ENCODE measurements around the gene ZNF454.

Gene ZNF454

GRCh38 chr5:178940569-178941360, at the start of gene ZNF454:
TSS of gene ZNF454 (plus strand) at chr5:178941198. CDS start at chr5:178942792, 1,594 bp downstream.
- DNase-seq, result peak; percentile 39

DNA sequence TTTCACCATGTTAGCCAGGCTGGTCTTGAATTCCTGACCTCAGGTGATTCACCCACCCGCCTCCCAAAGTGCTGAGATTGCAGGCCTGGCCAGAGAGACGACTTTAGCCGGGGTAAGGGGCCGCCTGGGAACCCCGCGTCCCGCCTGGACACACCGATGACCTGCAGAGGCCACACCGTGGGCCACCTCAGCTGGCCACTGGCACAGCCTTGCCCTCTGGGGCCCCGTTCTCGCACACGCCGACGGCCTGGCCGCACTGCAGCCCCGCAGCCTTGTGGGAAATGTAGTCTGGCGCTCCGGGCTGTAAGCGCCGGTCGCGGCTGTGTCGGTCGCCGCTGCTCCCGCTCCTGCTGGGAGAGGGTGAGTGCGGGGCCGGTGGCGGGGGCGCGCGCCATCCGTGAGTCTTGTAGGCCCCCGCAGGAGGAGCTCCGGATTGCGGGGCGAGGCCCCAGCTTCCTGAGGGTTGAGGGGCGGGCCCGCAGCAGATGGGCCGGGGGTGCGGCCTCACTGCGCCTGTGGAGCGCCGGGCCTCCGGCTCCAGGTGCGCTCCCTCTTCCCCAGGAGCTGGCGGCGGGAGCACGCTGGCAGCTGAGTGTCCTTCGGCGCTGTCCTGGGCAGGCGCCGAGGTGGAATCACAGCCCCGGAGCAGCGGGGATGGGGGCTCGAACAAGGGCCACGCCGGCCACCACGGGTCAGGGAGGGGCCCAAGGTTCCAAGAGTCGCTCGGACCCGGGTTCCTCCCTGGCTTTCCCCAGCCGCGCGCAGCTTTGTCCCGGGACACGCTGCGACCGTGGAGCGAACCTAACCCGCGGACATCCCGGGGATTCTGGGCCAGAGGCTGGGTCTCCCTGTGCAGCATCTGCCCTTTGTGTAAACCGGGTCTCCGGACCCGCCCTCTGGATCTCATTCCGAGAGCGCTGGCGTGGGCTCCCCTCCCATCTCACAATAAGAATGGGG, 45.1 kb upstream of the ZNF454 start, which contains the start of gene ZFP2:
ZFP2 (plus strand) TSS at position 299 of the 957 bp plus-strand sequence. CDS start 35,401 bp downstream, outside the sequence.
- no peak for DNase-seq

- DNase-seq, result no peak
Observed at GRCh38 chr5:178899289-178899688, 41.7 kb upstream of the ZNF454 start.

DNA sequence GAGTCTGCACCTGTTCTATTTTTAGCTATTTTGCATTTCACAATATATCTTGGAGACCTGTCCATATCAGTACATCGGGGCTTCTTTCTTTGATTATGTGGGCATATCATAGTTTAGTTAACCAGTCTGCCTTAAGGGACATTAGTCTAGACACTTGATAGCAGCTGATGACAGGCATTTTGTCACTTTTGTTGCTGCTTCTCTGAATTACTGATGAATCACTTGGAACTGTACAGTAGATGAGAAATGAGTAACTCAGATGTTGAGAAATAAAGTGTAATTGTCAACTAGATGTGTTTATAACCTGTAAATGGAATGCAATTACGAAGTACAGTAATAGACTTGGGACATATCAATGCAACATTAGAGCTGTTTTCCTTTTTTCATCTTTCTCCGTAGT, 38.1 kb upstream of the ZNF454 start:
- DNase-seq, result no peak

GRCh38 chr5:178931846-178932760, 8.9 kb upstream of the ZNF454 start:
- no peak for DNase-seq

- no peak for DNase-seq
Observed at GRCh38 chr5:178941361-178941760, 363 bp downstream of the ZNF454 start.

DNA sequence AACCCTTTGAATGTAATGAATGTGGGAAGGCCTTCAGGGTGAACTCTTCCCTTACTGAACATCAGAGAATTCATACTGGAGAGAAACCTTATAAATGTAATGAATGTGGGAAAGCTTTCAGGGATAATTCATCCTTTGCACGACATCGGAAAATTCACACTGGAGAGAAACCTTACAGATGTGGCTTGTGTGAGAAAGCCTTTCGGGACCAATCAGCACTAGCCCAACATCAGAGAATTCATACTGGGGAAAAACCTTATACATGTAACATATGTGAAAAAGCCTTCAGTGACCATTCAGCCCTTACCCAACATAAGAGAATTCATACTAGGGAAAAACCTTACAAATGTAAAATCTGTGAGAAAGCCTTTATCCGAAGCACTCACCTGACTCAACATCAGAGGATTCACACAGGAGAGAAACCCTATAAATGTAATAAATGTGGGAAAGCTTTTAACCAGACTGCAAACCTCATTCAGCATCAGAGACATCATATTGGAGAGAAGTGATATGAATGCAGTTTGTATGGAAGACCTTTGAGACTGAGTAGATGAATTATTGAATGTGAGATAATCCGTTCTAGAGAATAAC, 24.6 kb downstream of the ZNF454 start:
- DNase-seq, result no peak

DNA sequence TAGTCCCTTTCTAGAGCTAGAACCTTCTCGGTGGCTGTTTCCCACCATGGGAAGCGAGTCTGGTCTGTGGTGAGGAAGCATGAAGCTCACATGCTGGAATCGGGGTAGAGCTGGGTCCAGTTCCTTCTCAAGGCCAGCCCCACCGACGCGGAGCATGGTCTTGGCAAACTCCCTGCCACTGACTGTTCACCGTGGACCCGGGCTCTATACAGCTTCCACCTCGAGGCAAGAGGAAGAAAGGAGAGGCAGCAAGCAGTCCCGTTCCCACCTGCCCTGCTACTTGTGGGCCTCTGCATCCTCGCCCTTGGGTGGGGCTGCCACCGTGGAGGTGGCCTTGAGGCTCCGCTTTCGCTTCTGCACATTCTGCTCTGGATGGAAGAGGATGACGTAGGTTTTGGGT, 40.4 kb downstream of the ZNF454 start:
- DNase-seq, result no peak

DNA sequence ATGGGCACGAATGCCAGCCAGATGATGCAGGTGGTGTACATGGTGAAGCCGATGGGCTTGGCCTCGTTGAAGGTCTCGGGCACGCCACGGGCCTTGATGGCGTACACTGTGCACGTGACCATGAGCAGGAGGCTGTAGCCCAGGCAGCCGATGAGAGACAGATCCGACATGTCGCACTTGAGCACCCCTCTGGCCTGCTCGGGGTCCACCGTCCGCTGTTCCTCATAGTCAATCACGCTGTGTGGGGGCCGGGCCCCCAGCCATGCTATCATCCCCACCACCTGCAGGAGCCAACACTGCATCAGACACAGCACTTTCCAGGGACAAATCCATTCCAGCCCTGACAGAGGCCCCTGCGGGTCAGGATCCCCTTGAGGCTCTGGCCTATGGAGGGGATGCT, 41.9 kb downstream of the ZNF454 start:
- DNase-seq, result no peak

GRCh38 chr5:178983728-178984127, 42.7 kb downstream of the ZNF454 start:
- DNase-seq, result no peak

- DNase-seq, result no peak
Observed at GRCh38 chr5:178984145-178985072, 43.4 kb downstream of the ZNF454 start.

- no peak for DNase-seq
Observed at GRCh38 chr5:178986326-178986960, 45.4 kb downstream of the ZNF454 start.

DNA sequence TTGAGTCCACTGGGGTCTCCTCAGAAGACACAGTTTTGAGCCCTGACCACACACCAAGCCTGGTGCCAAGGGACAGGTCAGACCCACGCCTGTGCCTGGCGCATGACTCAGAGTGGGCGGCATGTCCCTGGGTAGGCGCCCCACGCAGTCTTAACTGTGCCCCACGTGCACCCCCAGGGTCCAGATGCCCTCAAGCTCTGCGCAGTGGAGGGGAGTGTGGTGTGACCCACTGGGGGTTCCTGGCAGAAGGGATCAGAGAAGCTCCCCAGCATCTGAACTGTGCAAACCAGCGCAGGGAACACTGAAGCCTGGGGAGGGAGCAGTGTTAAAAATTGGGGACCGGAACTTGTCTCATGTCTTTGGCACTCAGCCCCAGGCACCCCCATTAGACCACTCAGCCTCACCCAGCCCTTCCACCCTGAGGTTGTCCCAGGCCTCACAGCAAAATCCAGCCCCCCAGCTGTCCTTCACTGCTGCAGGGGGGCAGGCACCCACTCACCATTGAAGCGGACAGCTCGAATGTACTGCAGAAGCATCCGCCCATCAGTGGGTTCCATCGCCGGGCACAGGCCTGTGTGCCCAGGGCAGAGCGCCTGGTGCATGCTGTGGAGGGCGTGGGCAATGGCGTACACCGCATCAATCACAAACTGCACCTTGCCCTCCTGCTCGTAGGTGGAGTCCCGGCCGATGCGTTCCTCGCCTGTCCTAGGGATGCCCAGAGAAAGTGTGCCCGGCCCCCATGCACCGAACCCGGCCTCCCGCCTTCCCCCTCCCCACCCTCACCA, 47.6 kb downstream of the ZNF454 start:
- no peak for DNase-seq

DNA sequence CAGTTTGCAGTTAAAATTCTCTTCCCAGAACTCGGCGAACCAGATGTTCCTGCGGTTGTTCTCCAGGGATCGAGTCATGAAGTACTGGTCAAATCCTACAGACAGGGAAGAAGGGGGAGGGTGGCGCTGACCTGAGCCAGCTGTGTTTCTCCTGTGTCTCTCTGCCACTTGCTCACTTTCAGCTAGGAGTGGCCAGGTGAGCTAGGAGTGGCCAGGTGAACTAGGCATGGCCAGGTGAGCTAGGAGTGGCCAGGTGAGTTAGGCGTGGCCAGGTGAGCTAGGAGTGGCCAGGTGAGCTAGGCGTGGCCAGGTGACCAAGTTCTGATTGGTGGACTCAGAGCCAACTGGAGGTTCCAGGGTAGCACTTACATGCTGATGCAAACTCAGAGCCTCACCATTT, 48.3 kb downstream of the ZNF454 start:
- no peak for DNase-seq

- no peak for DNase-seq
Observed at GRCh38 chr5:178990491-178990890, 49.5 kb downstream of the ZNF454 start.

DNA sequence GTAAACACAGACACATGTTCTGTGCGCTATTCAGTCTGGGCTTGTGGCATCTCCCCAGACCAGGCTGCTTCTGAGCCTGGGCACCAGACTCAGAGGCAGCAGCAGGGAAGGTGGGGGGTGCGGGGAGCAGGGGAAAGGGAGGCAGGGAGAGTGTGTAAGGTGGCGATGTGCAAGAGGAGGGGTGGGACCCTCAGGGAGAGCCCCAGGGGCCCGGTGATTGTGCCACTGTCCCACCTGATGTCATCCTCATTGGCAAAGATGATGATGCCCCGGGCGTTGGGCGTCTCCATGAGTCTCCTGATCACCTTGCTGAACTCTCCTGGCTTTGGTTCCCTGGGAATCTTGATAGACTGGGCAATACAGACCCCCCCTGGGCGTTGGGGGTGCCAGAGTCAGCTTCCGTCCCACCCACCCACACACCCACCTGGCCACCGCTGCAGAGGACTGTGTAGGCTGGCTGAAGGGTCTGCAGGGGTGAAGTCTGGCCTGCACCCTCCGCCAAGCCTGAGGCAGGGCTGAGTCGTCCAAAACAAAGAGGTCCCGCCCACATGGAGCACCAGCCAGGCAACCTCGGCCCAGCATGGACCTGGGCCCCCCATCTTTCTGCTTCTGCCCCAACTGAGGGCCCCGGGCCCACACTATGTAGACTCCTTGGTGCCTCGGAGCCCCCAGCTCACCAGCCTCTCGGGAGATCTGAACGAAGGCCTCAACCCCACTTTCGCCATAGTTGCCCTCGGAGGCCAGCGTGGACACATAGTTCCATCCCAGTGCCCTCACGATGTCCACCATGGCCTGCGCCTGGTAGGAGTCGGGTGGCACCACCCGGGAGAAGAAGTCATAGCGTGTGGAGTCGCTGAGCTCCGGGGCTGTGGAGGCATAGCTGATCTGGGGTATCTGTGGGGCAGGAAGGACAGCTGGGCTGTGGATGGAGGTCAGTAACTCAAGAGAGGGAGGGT, 50.5 kb downstream of the ZNF454 start:
- no peak for DNase-seq

DNA sequence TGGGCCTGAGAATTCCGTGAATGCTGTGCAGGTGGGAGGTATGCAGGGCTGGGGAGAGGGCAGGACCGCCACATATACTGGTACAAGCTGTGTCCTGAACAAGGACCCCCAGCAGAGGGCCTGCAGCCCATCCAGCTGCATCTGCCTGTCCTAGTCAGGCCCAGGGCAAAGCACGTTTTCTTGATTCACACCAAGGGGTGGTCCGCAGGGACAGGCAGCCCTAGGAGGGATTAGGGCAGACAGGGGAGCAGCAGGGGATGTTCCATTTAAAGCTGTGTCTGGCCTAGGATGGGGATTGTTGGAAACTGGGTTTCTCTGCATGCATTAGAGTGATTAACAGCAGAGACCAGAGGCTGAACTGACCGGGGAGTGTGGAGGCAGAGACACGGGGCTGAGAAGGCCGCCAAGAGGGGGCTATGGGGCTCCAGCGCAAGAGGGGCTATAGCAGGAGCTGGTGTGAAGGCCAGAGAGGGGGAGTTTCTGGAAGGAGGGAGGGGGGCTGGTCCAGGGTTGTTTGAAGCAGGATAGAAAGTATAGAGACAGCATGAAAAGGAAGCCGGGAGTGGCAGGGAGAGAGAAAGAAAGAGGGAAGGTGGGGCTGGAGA, 51.4 kb downstream of the ZNF454 start:
- DNase-seq, result no peak

- DNase-seq, result no peak
Observed at GRCh38 chr5:178993236-178993765, 52.3 kb downstream of the ZNF454 start.

Measured in NCI-H446 treated with DMSO at 0.1 percent for 48 hours (cell line).